Neuronal stem cell (in vitro differentiated cells): Measurements from ENCODE around the gene CYP4F22.
"Not testable (repeated sequence)": the region's sequence is repeated elsewhere in the genome, so short reads cannot be mapped to it uniquely, and the experiment has no call there.

Experiments used
- DNase-seq: peaks from one replicate; pipeline ENCODE4 v3.0.0-alpha.2; 2013; ENCODE audit warnings: low spot score
- H2AFZ ChIP-seq: one replicate; pipeline ENCODE4 v1.6.1; 2013; ENCODE audit warnings: mild to moderate bottlenecking, low read length, inconsistent platforms
- H2AK5ac ChIP-seq: 2 replicates; pipeline ENCODE4 v1.6.1; 2013; ENCODE audit warnings: low read depth, mild to moderate bottlenecking, inconsistent platforms, low read length, moderate library complexity, mixed read lengths
- H2BK120ac ChIP-seq: 2 replicates; pipeline ENCODE4 v1.6.1; 2013; ENCODE audit warnings: low read depth, mild to moderate bottlenecking, inconsistent platforms, low read length, moderate library complexity, mixed read lengths
- H2BK12ac ChIP-seq: one replicate; pipeline ENCODE4 v1.6.1; 2013; ENCODE audit warnings: low read length, inconsistent platforms
- H2BK15ac ChIP-seq: 2 replicates; pipeline ENCODE4 v1.6.1; 2013; ENCODE audit warnings: mild to moderate bottlenecking, low read length, inconsistent platforms, mixed read lengths
- H2BK5ac ChIP-seq: one replicate; pipeline ENCODE4 v1.6.1; 2013; ENCODE audit warnings: inconsistent platforms, mild to moderate bottlenecking, low read length, moderate library complexity
- H3K14ac ChIP-seq: one replicate; pipeline ENCODE4 v1.6.1; 2013; ENCODE audit warnings: low read length, inconsistent platforms
- H3K18ac ChIP-seq: 2 replicates; pipeline ENCODE4 v1.6.1; 2013; ENCODE audit warnings: low read length, inconsistent platforms
- H3K23ac ChIP-seq: 2 replicates; pipeline ENCODE4 v1.6.1; 2013; ENCODE audit warnings: low read depth, mild to moderate bottlenecking, mixed read lengths, low read length, inconsistent platforms; ENCODE audit not compliant: poor library complexity
- H3K27ac ChIP-seq: replicated peaks from 3 replicates; pipeline ENCODE4 v1.5.1; 2013; ENCODE audit warnings: low read length, inconsistent platforms
- H3K27me3 ChIP-seq, 3 experiments: 2 replicates each; pipeline ENCODE4 v1.6.1; 2013; ENCODE audit warnings: low read length in 3 of 3, mild to moderate bottlenecking in 2 of 3, inconsistent platforms in 1 of 3, low read depth in 1 of 3, mixed read lengths in 1 of 3, moderate library complexity in 1 of 3; ENCODE audit not compliant: control insufficient read depth in 3 of 3, insufficient read depth in 3 of 3
- H3K36me3 ChIP-seq, 2 donors: replicated peaks in 1 of 2; 2 replicates each; pipeline ENCODE4 v1.6.1; 2013; ENCODE audit warnings: low read length in 2 of 2; ENCODE audit not compliant: control insufficient read depth in 2 of 2, insufficient read depth in 2 of 2
- H3K4ac ChIP-seq: 2 replicates; pipeline ENCODE4 v1.6.1; 2013; ENCODE audit warnings: inconsistent platforms, mild to moderate bottlenecking, low read length, moderate library complexity
- H3K4me1 ChIP-seq, 2 donors: 1 replicate in 1 of 2; 2 replicates in 1 of 2; pipeline ENCODE4 v1.6.1; 2013; ENCODE audit warnings: low read length in 2 of 2, low read depth in 1 of 2; ENCODE audit not compliant: control insufficient read depth in 2 of 2, insufficient read depth in 1 of 2
- H3K4me2 ChIP-seq: one replicate; pipeline ENCODE4 v1.6.1; 2013; ENCODE audit warnings: mild to moderate bottlenecking, low read length, inconsistent platforms; ENCODE audit not compliant: insufficient read depth, poor library complexity, severe bottlenecking
- H3K4me3 ChIP-seq, 2 donors: 2 replicates each; pipeline ENCODE4 v1.5.1; 2013; ENCODE audit warnings: low read length in 2 of 2, mild to moderate bottlenecking in 2 of 2, inconsistent platforms in 1 of 2, moderate library complexity in 1 of 2
- H3K79me1 ChIP-seq: one replicate; pipeline ENCODE4 v1.6.1; 2013; ENCODE audit warnings: low read depth, mild to moderate bottlenecking, inconsistent platforms, low read length, moderate library complexity
- H3K9ac ChIP-seq: one replicate; pipeline ENCODE4 v1.6.1; 2013; ENCODE audit warnings: mild to moderate bottlenecking, low read depth, low read length, inconsistent platforms; ENCODE audit not compliant: poor library complexity
- H3K9me3 ChIP-seq, 2 donors: replicated peaks in 1 of 2; 2 replicates each; pipeline versions ENCODE3 to v1.6.1; 2013; ENCODE audit warnings: low read length in 2 of 2, mild to moderate bottlenecking in 2 of 2, inconsistent platforms in 1 of 2, low read depth in 1 of 2, mixed read lengths in 1 of 2, moderate library complexity in 1 of 2; ENCODE audit not compliant: control insufficient read depth in 2 of 2, insufficient read depth in 1 of 2
- H4K8ac ChIP-seq: one replicate; pipeline ENCODE4 v1.6.1; 2013; ENCODE audit warnings: low read depth, mild to moderate bottlenecking, inconsistent platforms, low read length, moderate library complexity
- H4K91ac ChIP-seq: one replicate; pipeline ENCODE4 v1.6.1; 2013; ENCODE audit warnings: low read length, low read depth, mild to moderate bottlenecking, inconsistent platforms; ENCODE audit not compliant: poor library complexity
- WGBS, 2 donors: extraction: QIAGEN DNeasy Blood & Tissue Kit; methylation state at CpG; one replicate each; pipeline ENCODE4 v1.1.7; 2013; ENCODE audit warnings: missing lambda C conversion rate in 2 of 2, mixed read lengths in 1 of 2; ENCODE audit not compliant: insufficient read length in 2 of 2, insufficient replicate concordance in 1 of 2; ENCODE audit errors: extremely low coverage in 2 of 2; 5-methylcytosine and 5-hydroxymethylcytosine counted together

Gene CYP4F22

DNA sequence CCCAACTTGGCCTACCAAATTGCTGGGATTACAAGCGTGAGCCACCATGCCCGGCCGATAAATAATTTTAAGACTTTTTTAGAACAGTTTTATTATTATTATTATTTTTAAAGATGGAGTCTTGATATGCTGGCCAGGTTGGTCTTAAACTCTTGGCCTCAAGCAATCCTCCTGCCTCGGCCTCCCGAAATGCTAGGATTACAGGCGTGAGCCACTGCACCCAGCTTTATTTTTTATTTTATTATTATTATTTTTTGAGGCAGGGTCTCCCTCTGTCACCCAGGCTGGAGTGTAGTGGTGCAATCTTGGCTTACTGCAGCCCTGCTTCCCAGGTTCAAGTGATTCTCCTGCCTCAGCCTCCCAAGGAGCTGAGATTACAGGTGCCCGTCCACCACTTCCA is 27.3 kb upstream of the CYP4F22 start:
- not testable (repeated sequence) for H2BK15ac ChIP-seq, H2BK120ac ChIP-seq, H3K4me1 ChIP-seq, H3K18ac ChIP-seq, H3K36me3 ChIP-seq, H3K14ac ChIP-seq, DNase-seq, H2BK12ac ChIP-seq, H3K27me3 ChIP-seq, H3K79me1 ChIP-seq, H2AK5ac ChIP-seq, H4K8ac ChIP-seq, H3K4ac ChIP-seq, H4K91ac ChIP-seq, H3K4me3 ChIP-seq, H2AFZ ChIP-seq, H3K4me2 ChIP-seq, H3K23ac ChIP-seq, H3K9ac ChIP-seq, H3K27ac ChIP-seq, H2BK5ac ChIP-seq
- peaks cover 0 to 15% of the 10 kb centered on the region in 2 donors for H3K9me3 ChIP-seq
- no CpG with 5 or more reads among the region's 7 CpGs for WGBS, 2 donors

DNA sequence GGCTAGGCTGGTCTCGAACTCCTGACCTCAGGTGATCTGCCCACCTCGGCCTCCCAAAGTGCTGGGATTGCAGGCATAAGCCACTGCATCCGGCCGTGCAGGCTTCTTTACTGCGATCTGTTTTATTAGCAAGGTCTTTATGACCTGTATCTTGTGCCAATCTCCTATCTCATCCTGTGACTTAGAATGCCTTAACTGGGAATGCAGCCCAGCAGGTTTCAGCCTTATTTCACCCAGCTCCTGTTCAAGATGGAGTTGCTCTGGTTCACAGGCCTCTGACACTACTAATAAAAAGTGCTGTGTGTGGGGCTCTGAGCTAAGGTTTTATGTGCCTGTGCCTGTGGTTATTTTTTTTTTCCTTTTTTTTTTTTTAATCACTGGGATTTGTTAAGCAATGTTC is 22.6 kb upstream of the CYP4F22 start:
- no CpG with 5 or more reads among the region's 5 CpGs for WGBS, 2 donors
- not testable (repeated sequence) for H3K27me3 ChIP-seq, H2AFZ ChIP-seq, H3K4ac ChIP-seq, H2BK5ac ChIP-seq, H3K36me3 ChIP-seq, H4K8ac ChIP-seq, DNase-seq, H2AK5ac ChIP-seq, H3K4me1 ChIP-seq, H3K9me3 ChIP-seq, H3K4me2 ChIP-seq, H3K9ac ChIP-seq, H3K14ac ChIP-seq, H3K79me1 ChIP-seq, H3K4me3 ChIP-seq, H3K27ac ChIP-seq, H2BK15ac ChIP-seq, H2BK120ac ChIP-seq, H4K91ac ChIP-seq, H3K23ac ChIP-seq, H2BK12ac ChIP-seq, H3K18ac ChIP-seq

DNA sequence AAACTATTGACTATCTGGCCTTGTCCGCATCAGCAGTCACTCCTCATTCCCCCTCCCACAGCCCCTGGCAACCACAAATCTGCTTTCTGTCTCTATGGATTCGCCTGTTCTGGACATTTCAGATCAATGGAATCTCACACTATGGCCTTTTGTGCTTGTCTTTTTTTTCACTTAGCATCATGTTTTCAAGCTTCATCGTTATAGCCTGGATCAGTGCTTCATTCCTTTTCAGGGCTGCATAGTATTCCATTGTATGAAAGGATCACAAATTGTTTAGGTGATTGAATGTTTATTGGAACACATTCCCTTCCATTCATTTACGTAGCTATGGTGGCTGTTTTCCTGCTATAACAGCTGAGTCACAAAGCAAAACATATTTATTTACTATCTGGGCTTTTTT is 21.3 kb upstream of the CYP4F22 start:
- Histone ChIP-seq H2AFZ (no peak overlapping the region), H2BK120ac (no peak overlapping the region), H3K14ac (no peak overlapping the region), H3K23ac (no peak overlapping the region), H3K27ac (no peak overlapping the region), H4K8ac (no peak overlapping the region), H3K36me3 (no peaks in the 10 kb centered on the region), H3K9ac (no peak overlapping the region), H3K18ac (no peak overlapping the region), H2BK15ac (no peak overlapping the region), H3K4me2 (no peak overlapping the region), H2BK5ac (no peak overlapping the region), H3K4me1 (no peaks in the 10 kb centered on the region), H4K91ac (no peak overlapping the region), H3K4ac (no peak overlapping the region), H3K79me1 (no peaks in the 10 kb centered on the region), H3K27me3 (no peaks in the 10 kb centered on the region), H2BK12ac (no peak overlapping the region), H2AK5ac (no peak overlapping the region), H3K4me3 (no peak overlapping the region), H3K9me3 (peaks cover 0 to 9% of the 10 kb centered on the region in 2 donors)
- DNase-seq = no peak
- WGBS, 2 donors = no CpG with 5 or more reads among the region's 4 CpGs

DNA sequence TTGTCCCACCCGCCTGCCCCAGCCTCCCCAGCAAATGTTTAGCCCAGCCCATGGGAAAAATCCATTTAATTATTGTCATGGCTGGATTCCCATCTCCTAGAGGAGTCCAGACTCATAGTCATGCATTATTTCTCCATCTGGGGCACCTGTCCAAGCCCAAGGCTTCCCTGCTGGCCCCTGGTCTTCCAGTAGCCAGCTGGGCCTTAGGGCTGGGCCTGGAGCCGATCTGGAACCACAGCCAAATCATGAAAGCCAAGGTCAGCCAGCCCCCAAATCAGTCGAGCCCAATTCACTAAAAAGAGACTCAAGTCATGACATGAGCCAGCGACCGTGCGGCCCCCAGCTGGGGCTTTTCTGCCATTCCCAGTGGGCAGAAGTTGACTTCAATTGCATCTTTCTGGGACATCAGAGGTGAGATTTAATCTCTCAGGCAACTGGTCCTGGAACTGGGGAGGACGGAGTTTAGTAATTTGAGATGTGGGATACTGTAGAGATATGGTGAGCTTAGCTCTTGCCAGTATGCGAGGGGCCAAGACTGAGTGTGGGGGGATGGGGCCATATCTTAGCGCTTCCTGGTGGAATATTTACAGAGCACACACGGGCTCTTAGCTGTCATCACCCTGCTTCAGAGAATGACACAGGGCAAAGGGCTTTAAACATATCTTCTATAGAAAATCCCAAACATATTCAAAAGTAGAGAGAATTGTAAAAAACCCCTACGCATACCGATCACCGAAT is 19.7 kb upstream of the CYP4F22 start:
- Histone ChIP-seq H3K27me3 (no peaks in the 10 kb centered on the region), H2AFZ (no peak overlapping the region), H3K18ac (no peak overlapping the region), H3K14ac (no peak overlapping the region), H2AK5ac (no peak overlapping the region), H3K36me3 (no peaks in the 10 kb centered on the region), H2BK120ac (no peak overlapping the region), H3K4ac (no peak overlapping the region), H3K9me3 (peaks cover 0 to 5% of the 10 kb centered on the region in 2 donors), H4K91ac (no peak overlapping the region), H2BK5ac (no peak overlapping the region), H3K9ac (no peak overlapping the region), H4K8ac (no peak overlapping the region), H3K79me1 (no peaks in the 10 kb centered on the region), H3K4me2 (no peak overlapping the region), H2BK12ac (no peak overlapping the region), H3K4me1 (no peaks in the 10 kb centered on the region), H3K27ac (no peak overlapping the region), H2BK15ac (no peak overlapping the region), H3K4me3 (no peak overlapping the region), H3K23ac (no peak overlapping the region)
- WGBS, 2 donors = no CpG with 5 or more reads among the region's 13 CpGs
- DNase-seq = no peak
